GM12892 (cell line): ENCODE measurements around the gene ADAM21.

Experiments used
- POLR2A ChIP-seq: IDR thresholded peaks from 2 replicates; pipeline ENCODE4 v1.6.1; 2011; ENCODE audit warnings: low read depth, low read length, control low read depth
- POLR2AphosphoS5 ChIP-seq: IDR thresholded peaks from 2 replicates; pipeline ENCODE4 v1.6.1; 2011; ENCODE audit warnings: low read depth, low read length, control low read depth

DNA sequence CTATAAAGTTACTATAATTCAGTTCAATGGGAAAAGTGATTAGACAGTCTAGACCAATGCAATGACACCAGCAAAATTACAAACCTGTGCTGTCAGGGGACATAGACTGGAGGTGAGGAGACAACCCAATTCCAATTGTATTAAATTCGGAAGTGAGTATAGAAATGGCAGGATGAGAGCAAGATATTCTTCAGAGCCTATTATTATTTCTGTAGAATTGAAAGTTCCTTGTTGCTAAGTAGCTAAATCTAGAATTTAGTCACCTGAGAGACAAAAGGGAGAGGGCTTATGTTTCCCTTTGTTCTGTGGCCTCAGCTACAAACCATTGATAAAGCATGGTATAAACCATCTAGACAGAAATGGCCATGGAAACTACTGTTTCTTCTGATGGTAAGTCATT, at the start of gene ADAM21:
- TF ChIP-seq POLR2AphosphoS5, result no peak
- TF ChIP-seq POLR2A, result no peak
